H1 (cell line): ENCODE results near the gene MRPL47. TPM values are rescaled to one million over a fixed set of nuclear protein-coding genes. Genes with fewer than 3 reads are reported as not detected.

Source experiments
- CTCF ChIA-PET: fragments of 300-600 bp; sonication (Branson Sonifier 250); formaldehyde crosslinking; loops from one replicate; lab custom pipeline; 2021; ENCODE audit not compliant: partially characterized antibody; lab: Charles Lee
- POLR2A ChIA-PET: fragments of 300-600 bp; sonication (Branson Sonifier 250); formaldehyde crosslinking; loops from one replicate; lab custom pipeline; 2021; ENCODE audit warnings: inconsistent platforms; ENCODE audit not compliant: partially characterized antibody; lab: Charles Lee
- DNase-seq, 2 experiments: peaks; one replicate each; pipeline versions ENCODE4 v3.0.0 to v3.0.0-alpha.2; 2010 to 2022; ENCODE audit warnings: low spot score in 2 of 2, low read depth in 1 of 2, mixed read lengths in 1 of 2
- FAIRE-seq: peaks from 2 replicates; lab custom pipeline; 2011; peaks lifted over from hg19 to GRCh38; lab: Jason Lieb, UNC
- H2AFZ ChIP-seq: 2 replicates; pipeline ENCODE4 v1.8.1; 2012; ENCODE audit warnings: low read length, inconsistent platforms
- H2AK5ac ChIP-seq: 2 replicates; pipeline ENCODE4 v1.6.1; 2013; ENCODE audit warnings: low read depth, low read length
- H2BK120ac ChIP-seq: replicated peaks from 2 replicates; pipeline ENCODE3; 2013; ENCODE audit warnings: low read depth, low read length, inconsistent platforms
- H2BK12ac ChIP-seq: 2 replicates; pipeline ENCODE4 v1.6.1; 2013; ENCODE audit warnings: low read depth, low read length
- H2BK15ac ChIP-seq: 2 replicates; pipeline ENCODE4 v1.6.1; 2013; ENCODE audit warnings: low read length
- H2BK20ac ChIP-seq: 2 replicates; pipeline ENCODE4 v1.6.1; 2013; ENCODE audit warnings: low read length
- H2BK5ac ChIP-seq: 2 replicates; pipeline ENCODE4 v1.6.1; 2013; ENCODE audit warnings: low read depth, low read length
- H3K14ac ChIP-seq: 2 replicates; pipeline ENCODE4 v1.6.1; 2013; ENCODE audit warnings: inconsistent platforms; ENCODE audit not compliant: insufficient read length
- H3K18ac ChIP-seq: 2 replicates; pipeline ENCODE4 v1.6.1; 2013; ENCODE audit warnings: low read length; ENCODE audit errors: extremely low read depth
- H3K23ac ChIP-seq: 2 replicates; pipeline ENCODE4 v1.6.1; 2013; ENCODE audit warnings: inconsistent platforms; ENCODE audit not compliant: insufficient read length
- H3K23me2 ChIP-seq: 2 replicates; pipeline ENCODE4 v1.6.1; 2013; ENCODE audit warnings: low read depth, low read length
- H3K27ac ChIP-seq: 2 replicates; pipeline ENCODE4 v1.6.1; 2011; ENCODE audit warnings: low read depth, low read length, inconsistent platforms
- H3K27me3 ChIP-seq, 4 experiments: replicated peaks in 1 of 4; 1 replicate in 1 of 4; 2 replicates in 3 of 4; pipeline versions ENCODE4 v1.6.1 to v1.8.1; 2011 to 2013; ENCODE audit warnings: low read length in 3 of 4, mild to moderate bottlenecking in 3 of 4, inconsistent platforms in 2 of 4, mixed read lengths in 2 of 4, moderate library complexity in 1 of 4; ENCODE audit not compliant: control insufficient read depth in 3 of 4, insufficient read depth in 3 of 4; ENCODE audit errors: extremely low read depth in 1 of 4
- H3K36me3 ChIP-seq, 4 experiments: 2 replicates each; pipeline versions ENCODE4 v1.6.1 to v1.8.1; 2011 to 2013; ENCODE audit warnings: mild to moderate bottlenecking in 4 of 4, low read length in 3 of 4, moderate library complexity in 2 of 4, control low read depth in 1 of 4, inconsistent platforms in 1 of 4; ENCODE audit not compliant: insufficient read depth in 4 of 4, control insufficient read depth in 2 of 4
- H3K4ac ChIP-seq: replicated peaks from 2 replicates; pipeline ENCODE3; 2013; ENCODE audit warnings: low read length, low read depth, mixed read lengths, inconsistent platforms; ENCODE audit not compliant: insufficient read length
- H3K4me1 ChIP-seq, 4 experiments: replicated peaks in 1 of 4; 1 replicate in 1 of 4; 2 replicates in 3 of 4; pipeline versions ENCODE4 v1.6.1 to v1.8.1; 2011 to 2013; ENCODE audit warnings: low read length in 3 of 4, inconsistent platforms in 2 of 4, mixed read lengths in 1 of 4; ENCODE audit not compliant: insufficient read depth in 4 of 4, control insufficient read depth in 3 of 4
- H3K4me2 ChIP-seq, 2 experiments: 2 replicates each; pipeline versions ENCODE4 v1.6.1 to v1.8.1; 2011 to 2013; ENCODE audit warnings: low read depth in 2 of 2, low read length in 2 of 2, control low read depth in 1 of 2, inconsistent platforms in 1 of 2, mild to moderate bottlenecking in 1 of 2; ENCODE audit not compliant: insufficient read depth in 1 of 2
- H3K4me3 ChIP-seq, 4 experiments: fragments of 200-600, 300-600 bp in 1 of 4; sonication (generic), shearing (Covaris generic), sonication (Bioruptor Twin) in 1 of 4; 2 replicates each; pipeline versions ENCODE4 v1.5.1 to v1.8.1; 2011 to 2016; ENCODE audit warnings: low read length in 4 of 4, low read depth in 3 of 4, control low read depth in 2 of 4, inconsistent platforms in 2 of 4, mild to moderate bottlenecking in 2 of 4, mixed read lengths in 1 of 4, moderate library complexity in 1 of 4; ENCODE audit not compliant: insufficient read depth in 2 of 4; ENCODE audit errors: extremely low read depth in 1 of 4
- H3K56ac ChIP-seq: replicated peaks from 2 replicates; pipeline ENCODE3; 2013; ENCODE audit warnings: low read depth, mild to moderate bottlenecking, mixed read lengths, low read length, inconsistent platforms; ENCODE audit not compliant: insufficient read length
- H3K79me1 ChIP-seq: 2 replicates; pipeline ENCODE4 v1.6.1; 2013; ENCODE audit warnings: low read depth, low read length, control low read depth
- H3K79me2 ChIP-seq, 2 experiments: 2 replicates each; pipeline versions ENCODE4 v1.6.1 to v1.8.1; 2012 to 2013; ENCODE audit warnings: low read length in 2 of 2, mild to moderate bottlenecking in 2 of 2, inconsistent platforms in 1 of 2; ENCODE audit not compliant: insufficient read depth in 2 of 2, control insufficient read depth in 1 of 2
- H3K9ac ChIP-seq, 4 experiments: replicated peaks in 1 of 4; 1 replicate in 1 of 4; 2 replicates in 3 of 4; pipeline versions ENCODE4 v1.6.1 to v1.8.1; 2011 to 2013; ENCODE audit warnings: low read depth in 3 of 4, low read length in 3 of 4, control low read depth in 2 of 4, mild to moderate bottlenecking in 2 of 4, moderate library complexity in 2 of 4, inconsistent platforms in 1 of 4; ENCODE audit errors: extremely low read depth in 1 of 4
- H3K9me3 ChIP-seq, 2 experiments: 2 replicates each; pipeline versions ENCODE4 v1.6.1 to v1.8.1; 2012 to 2013; ENCODE audit warnings: mild to moderate bottlenecking in 2 of 2, moderate library complexity in 2 of 2, control low read depth in 1 of 2, inconsistent platforms in 1 of 2, low read depth in 1 of 2, low read length in 1 of 2, mixed read lengths in 1 of 2; ENCODE audit not compliant: insufficient read depth in 2 of 2
- H4K20me1 ChIP-seq, 2 experiments: replicated peaks in 1 of 2; 2 replicates each; pipeline versions ENCODE3 to v1.8.1; 2011 to 2013; ENCODE audit warnings: inconsistent platforms in 2 of 2, low read length in 2 of 2, mild to moderate bottlenecking in 1 of 2; ENCODE audit not compliant: insufficient read depth in 2 of 2, control insufficient read depth in 1 of 2
- H4K5ac ChIP-seq: 2 replicates; pipeline ENCODE4 v1.6.1; 2013; ENCODE audit warnings: low read length, low read depth, mixed read lengths, inconsistent platforms; ENCODE audit not compliant: insufficient read length
- H4K8ac ChIP-seq: 2 replicates; pipeline ENCODE4 v1.8.0; 2013; ENCODE audit warnings: mild to moderate bottlenecking, moderate library complexity, low read length, inconsistent platforms; ENCODE audit not compliant: insufficient read depth; ENCODE audit errors: extremely low read depth
- H4K91ac ChIP-seq: replicated peaks from 2 replicates; pipeline ENCODE3; 2013; ENCODE audit warnings: low read length, mixed read lengths, inconsistent platforms; ENCODE audit not compliant: insufficient read length
- ASH2L ChIP-seq: fragments of 200-600, 300-600 bp; sonication (generic); IDR thresholded peaks from one replicate; pipeline ENCODE4 v1.7.1; 2017; ENCODE audit warnings: low read length
- CTCF ChIP-seq, 3 experiments: IDR thresholded peaks; 1 replicate in 2 of 3; 2 replicates in 1 of 3; pipeline versions ENCODE4 v1.5.1 to v1.6.1; 2011; ENCODE audit warnings: low read length in 3 of 3, mild to moderate bottlenecking in 3 of 3, inconsistent platforms in 2 of 3, low read depth in 1 of 3, moderate library complexity in 1 of 3; ENCODE audit not compliant: insufficient read depth in 1 of 3; ENCODE audit errors: control extremely low read depth in 1 of 3
- EP300 ChIP-seq, 2 experiments: IDR thresholded peaks; 1 replicate in 1 of 2; 2 replicates in 1 of 2; pipeline ENCODE4 v1.6.1; 2011 to 2012; ENCODE audit warnings: low read depth in 2 of 2, low read length in 2 of 2, mild to moderate bottlenecking in 2 of 2, borderline replicate concordance in 1 of 2, inconsistent platforms in 1 of 2, moderate library complexity in 1 of 2
- HDAC2 ChIP-seq, 2 experiments: fragments of 300-600 bp in 1 of 2; sonication (generic) in 1 of 2; IDR thresholded peaks; 2 replicates each; pipeline ENCODE4 v1.6.1; 2011 to 2012; ENCODE audit warnings: low read depth in 2 of 2, low read length in 2 of 2, mild to moderate bottlenecking in 2 of 2, moderate library complexity in 2 of 2, borderline replicate concordance in 1 of 2, inconsistent platforms in 1 of 2
- RAD21 ChIP-seq, 2 experiments: IDR thresholded peaks in 1 of 2; conservative IDR thresholded peaks in 1 of 2; 2 replicates each; pipeline ENCODE4 v1.6.1; 2011; ENCODE audit warnings: low read depth in 2 of 2, low read length in 2 of 2, improper control_type of control experiment in 1 of 2, inconsistent platforms in 1 of 2, mild to moderate bottlenecking in 1 of 2, moderate library complexity in 1 of 2
- RXRA ChIP-seq: IDR thresholded peaks from 2 replicates; pipeline ENCODE4 v1.6.1; 2011; ENCODE audit warnings: low read depth, mild to moderate bottlenecking, low read length, moderate library complexity; ENCODE audit not compliant: insufficient read depth
- WGBS, 2 experiments: shearing (Covaris generic) in 1 of 2; methylation state at CpG; one replicate each; pipeline versions ENCODE4 v1.1.6 to v1.1.7; 2013 to 2015; ENCODE audit warnings: low lambda C conversion rate in 2 of 2, mixed read lengths in 2 of 2, inconsistent platforms in 1 of 2, low coverage in 1 of 2, missing lambda C conversion rate in 1 of 2; ENCODE audit not compliant: insufficient replicate concordance in 2 of 2, insufficient coverage in 1 of 2, insufficient read length in 1 of 2; ENCODE audit errors: extremely low coverage in 1 of 2, missing lambda C conversion rate in 1 of 2; 5-methylcytosine and 5-hydroxymethylcytosine counted together
- polyA plus RNA-seq, 7 experiments: library from polyadenylated mRNA; depleted of rRNA in 3 of 7; stranded (reverse) in 5 of 7; unstranded in 2 of 7; fragments of >200 nt in 5 of 7; fragments of 200-250 nt in 2 of 7; gene quantifications; 1 replicate in 5 of 7; 2 replicates in 1 of 7; 4 replicates in 1 of 7; pipeline versions ENCODE4 v1.2.1 to v1.2.3, GENCODE V29; 2011 to 2013; ENCODE audit warnings: missing spikeins in 2 of 7, mixed read lengths in 2 of 7
- total RNA-seq: library from RNA; stranded (reverse); fragmentation: NEBNext Ultra II Directional; extraction: Animal tissue kit (Norgen Biotek cat#: 25700); gene quantifications from 2 replicates; pipeline ENCODE4 v1.2.1, GENCODE V29; 2021

Gene MRPL47
- total and polyA plus RNA-seq, 2 of the 8 experiments (the other 6 are each of a cell fraction or from before 2014, with no cell fraction given), result 26.1 to 76.6 TPM

DNA sequence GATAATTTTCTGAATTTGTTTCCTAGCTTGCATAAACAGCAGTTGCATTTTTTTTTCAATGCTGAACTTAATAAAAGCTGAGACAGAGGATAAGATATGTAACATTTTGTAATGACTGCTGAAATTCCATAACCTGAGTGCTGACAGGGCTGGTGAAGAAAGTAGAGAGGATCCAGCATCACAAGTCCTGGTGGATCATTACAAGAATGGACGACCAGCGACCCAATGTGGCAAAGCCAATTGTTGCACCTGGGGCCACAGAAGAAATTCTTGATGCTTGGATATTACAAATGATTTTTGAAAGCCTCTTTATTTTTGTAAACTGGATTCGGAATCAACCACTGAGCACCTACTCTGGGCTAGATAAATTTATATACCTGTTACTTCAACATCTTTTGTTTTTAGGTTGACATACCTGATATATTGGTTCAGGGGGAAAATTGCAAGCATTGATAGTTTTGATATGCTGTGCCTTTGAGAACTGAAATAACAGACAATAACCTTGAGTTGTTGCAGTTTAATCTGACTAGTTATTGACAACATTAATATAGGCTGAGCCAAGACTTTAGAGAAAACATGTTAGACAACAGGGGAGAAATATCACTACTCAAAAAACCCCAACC lies 45.6 kb downstream of the MRPL47 start:
- TF ChIP-seq EP300 (IDR thresholded peaks at IDR 0.05; ENCODE audit: borderline replicate concordance in 1 of 2, low read depth in 2 of 2, low read length in 2 of 2) (no peak), ASH2L (no peak), RXRA (no peak), CTCF (IDR thresholded peaks at IDR 0.05; ENCODE audit: control extremely low read depth in 1 of 3, insufficient read depth in 1 of 3, low read depth in 1 of 3, low read length in 3 of 3) (peak; percentile 66 to 92 (median 84)), HDAC2 (IDR thresholded peaks at IDR 0.05; ENCODE audit: borderline replicate concordance in 1 of 2, low read depth in 2 of 2, low read length in 2 of 2) (no peak), RAD21 (IDR thresholded peaks at IDR 0.05 in 1 of 2, conservative IDR thresholded peaks at IDR 0.05 in 1 of 2; ENCODE audit: low read depth in 2 of 2, low read length in 2 of 2) (peak; percentile 99 to 100)
- no peaks in the 10 kb centered on the region for H3K79me1 ChIP-seq
- no peaks in the 10 kb centered on the region for H3K9me3 ChIP-seq
- no peak overlapping the region for H4K5ac ChIP-seq
- no peak overlapping the region for H3K4me2 ChIP-seq
- H3K36me3 ChIP-seq, result no peaks in the 10 kb centered on the region
- no peak overlapping the region for H2BK12ac ChIP-seq
- H3K18ac ChIP-seq, result no peak overlapping the region
- H3K79me2 ChIP-seq, result peaks cover 0 to 4% of the 10 kb centered on the region in 2 experiments; a peak in 2 of 4 replicates
- H3K27ac ChIP-seq, result no peak overlapping the region
- H3K9ac ChIP-seq, result no peak overlapping the region
- H3K56ac ChIP-seq, result no peak overlapping the region
- H2AK5ac ChIP-seq, result no peak overlapping the region
- WGBS, 2 experiments, result 10% methylated on average over 3 of the region's 3 CpGs; no CpG with 5 or more reads in 1 of the 2 experiments
- no peak overlapping the region for H2BK15ac ChIP-seq
- H4K91ac ChIP-seq, result no peak overlapping the region
- no peak overlapping the region for H2BK5ac ChIP-seq
- H3K4ac ChIP-seq, result no peak overlapping the region
- H4K20me1 ChIP-seq, result peaks cover 0 to 2% of the 10 kb centered on the region in 2 experiments
- peak in 1 of 2 experiments; percentile 72 for DNase-seq
- H3K23me2 ChIP-seq, result no peaks in the 10 kb centered on the region
- H3K4me1 ChIP-seq, result no peaks in the 10 kb centered on the region; a peak in 1 of 7 replicates
- POLR2A ChIA-PET, result no interaction called here
- no peak overlapping the region for H3K23ac ChIP-seq
- no peak overlapping the region for H2BK120ac ChIP-seq
- no peak overlapping the region for H2BK20ac ChIP-seq
- no peak overlapping the region for H4K8ac ChIP-seq
- H3K27me3 ChIP-seq, result no peaks in the 10 kb centered on the region
- no peak overlapping the region for H3K4me3 ChIP-seq
- FAIRE-seq, result peak; percentile 84
- H2AFZ ChIP-seq, result no peak overlapping the region
- H3K14ac ChIP-seq, result no peak overlapping the region
- CTCF ChIA-PET, result interaction anchor here (0.6 to 3.3 kb wide), 16 partner anchors 12 to 686 kb away, joined by 3 to 12 read pairs (median 4); partner anchors contain the start of gene GNB4
